ENCODE data around the gene FLYWCH2. TPM values are rescaled to one million over a fixed set of nuclear protein-coding genes. Genes with fewer than 3 reads are reported as not detected.

FLYWCH2 gene
- total RNA-seq, 1 donor from 2014 or later = 36.5 TPM

DNA sequence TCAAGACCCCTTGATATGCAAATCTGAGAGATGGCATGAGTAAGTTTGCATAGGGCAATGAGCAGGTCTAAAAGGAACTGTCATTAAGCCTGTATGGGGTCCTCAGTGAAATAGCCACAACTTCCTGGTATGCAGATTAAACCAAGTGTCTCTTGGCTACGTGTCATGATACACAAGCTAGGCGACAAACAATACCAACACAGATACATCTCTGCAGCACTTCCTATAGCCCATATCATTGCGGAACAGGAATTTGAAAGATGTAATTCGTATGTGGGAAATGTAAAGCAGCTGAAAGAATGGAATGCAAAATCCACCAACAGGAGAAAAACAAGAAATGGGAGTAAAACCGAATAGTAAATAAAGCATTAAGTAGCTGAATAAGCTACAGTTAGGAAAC lies 37.9 kb upstream of the FLYWCH2 start:
- Mint-ChIP-seq H3K27me3 (ENCODE audit: low read depth, unreplicated experiment) (peaks cover 6% of the 10 kb centered on the region), H3K4me3 (ENCODE audit: unreplicated experiment) (no peak overlapping the region), H3K4me1 (ENCODE audit: low read depth, unreplicated experiment) (peaks cover 11% of the 10 kb centered on the region), H3K27ac (ENCODE audit: unreplicated experiment) (no peak overlapping the region), H3K36me3 (ENCODE audit: low read depth, unreplicated experiment) (no peaks in the 10 kb centered on the region), H3K9me3 (ENCODE audit: unreplicated experiment) (no peaks in the 10 kb centered on the region)
- TF ChIP-seq CTCF (IDR thresholded peaks at IDR 0.05; ENCODE audit: insufficient read depth, low read depth, low read length) (no peak), EZH2 (IDR thresholded peaks at IDR 0.05; ENCODE audit: insufficient read depth, low read length) (no peak)
- Histone ChIP-seq H3K9ac (ENCODE audit: low read length) (no peak overlapping the region), H2AFZ (ENCODE audit: low read depth, low read length) (no peak overlapping the region), H4K20me1 (ENCODE audit: insufficient read depth, low read length) (no peaks in the 10 kb centered on the region), H3K4me2 (ENCODE audit: low read length) (no peak overlapping the region), H3K9me3 (ENCODE audit: insufficient read depth, low read depth, low read length) (no peaks in the 10 kb centered on the region), H3K27me3 (ENCODE audit: insufficient read depth, low read length) (peaks cover 6% of the 10 kb centered on the region), H3K79me2 (ENCODE audit: insufficient read depth, low read length) (no peaks in the 10 kb centered on the region), H3K4me3 (ENCODE audit: insufficient read depth, low read depth, low read length) (no peak overlapping the region), H3K36me3 (ENCODE audit: insufficient read depth, low read length) (no peaks in the 10 kb centered on the region), H3K4me1 (ENCODE audit: insufficient read depth, low read length) (peaks cover 12% of the 10 kb centered on the region), H3K27ac (ENCODE audit: low read depth, low read length) (no peak overlapping the region)
- no peak for DNase-seq (ENCODE audit: low read depth)
- no peak for FAIRE-seq

DNA sequence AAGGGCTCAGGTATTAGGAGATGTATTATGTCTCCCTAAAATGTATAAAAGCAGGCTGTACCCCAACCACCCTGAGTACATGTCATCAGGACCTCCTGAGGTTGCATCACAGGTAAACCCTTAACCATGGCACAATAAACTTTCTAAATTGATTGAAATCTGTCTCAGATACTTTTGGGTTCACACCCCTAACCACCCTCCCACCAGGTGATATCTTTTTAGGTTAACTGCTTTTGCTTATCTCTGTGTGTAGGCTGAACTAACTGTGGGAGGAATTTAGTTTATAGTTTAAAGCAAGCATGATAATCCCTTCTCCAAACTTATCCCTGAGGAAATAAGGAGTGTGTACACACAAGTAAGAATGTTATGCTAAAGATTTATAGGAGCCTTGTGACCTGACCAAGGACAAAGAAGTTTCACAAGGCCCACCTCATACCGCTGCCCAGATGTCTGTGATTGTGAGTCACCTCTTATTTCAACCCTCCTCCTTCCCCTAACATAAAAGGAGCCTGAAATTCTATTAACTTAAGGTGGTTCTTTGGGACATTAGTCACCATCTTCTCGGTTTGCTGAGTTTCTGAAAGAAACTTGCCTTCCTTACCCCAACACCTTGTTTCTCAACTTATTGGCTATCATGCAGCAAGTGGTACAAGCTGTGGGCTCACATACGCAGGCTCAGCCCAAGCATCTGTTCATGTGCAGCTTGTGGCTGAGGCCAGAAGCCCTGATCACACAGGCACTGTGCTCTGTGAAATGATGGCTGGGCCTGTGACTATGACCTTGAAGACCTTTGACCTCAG lies 36.3 kb upstream of the FLYWCH2 start:
- Histone ChIP-seq H3K4me2 (ENCODE audit: low read length) (peak overlapping the region; percentile 35), H3K9ac (ENCODE audit: low read length) (peak overlapping the region; percentile 45), H3K36me3 (ENCODE audit: insufficient read depth, low read length) (no peaks in the 10 kb centered on the region), H3K9me3 (ENCODE audit: insufficient read depth, low read depth, low read length) (no peaks in the 10 kb centered on the region), H3K27ac (ENCODE audit: low read depth, low read length) (peak overlapping the region; percentile 45), H4K20me1 (ENCODE audit: insufficient read depth, low read length) (no peaks in the 10 kb centered on the region), H3K79me2 (ENCODE audit: insufficient read depth, low read length) (no peaks in the 10 kb centered on the region), H3K4me3 (ENCODE audit: insufficient read depth, low read depth, low read length) (peak overlapping the region; percentile 25), H3K4me1 (ENCODE audit: insufficient read depth, low read length) (peaks cover 12% of the 10 kb centered on the region), H3K27me3 (ENCODE audit: insufficient read depth, low read length) (peaks cover 6% of the 10 kb centered on the region), H2AFZ (ENCODE audit: low read depth, low read length) (no peak overlapping the region)
- Mint-ChIP-seq H3K36me3 (ENCODE audit: low read depth, unreplicated experiment) (no peaks in the 10 kb centered on the region), H3K27me3 (ENCODE audit: low read depth, unreplicated experiment) (peaks cover 9% of the 10 kb centered on the region), H3K27ac (ENCODE audit: unreplicated experiment) (no peak overlapping the region), H3K4me3 (ENCODE audit: unreplicated experiment) (no peak overlapping the region), H3K4me1 (ENCODE audit: low read depth, unreplicated experiment) (peaks cover 11% of the 10 kb centered on the region), H3K9me3 (ENCODE audit: unreplicated experiment) (no peaks in the 10 kb centered on the region)
- TF ChIP-seq CTCF (IDR thresholded peaks at IDR 0.05; ENCODE audit: insufficient read depth, low read depth, low read length) (no peak), EZH2 (IDR thresholded peaks at IDR 0.05; ENCODE audit: insufficient read depth, low read length) (no peak)
- FAIRE-seq (no peak), DNase-seq (ENCODE audit: low read depth) (peak; percentile 82)
